HepG2 (cell line): Measurements from ENCODE around the gene AGAP1. TPM values are rescaled to one million over a fixed set of nuclear protein-coding genes. Genes with fewer than 3 reads are reported as not detected.

Source experiments
- CAMTA2 ChIP-seq: sonication (generic); formaldehyde crosslinking; IDR thresholded peaks from 2 replicates; pipeline ENCODE4 v1.4.0; 2020; ENCODE audit warnings: mild to moderate bottlenecking, missing genetic modification reagents, borderline replicate concordance
- JUNB ChIP-seq: sonication (generic); formaldehyde crosslinking; IDR thresholded peaks from 2 replicates; pipeline ENCODE4 v1.8.0; 2022; ENCODE audit warnings: missing genetic modification reagents, mild to moderate bottlenecking, borderline replicate concordance
- PBX3 ChIP-seq: sonication (generic); formaldehyde crosslinking; IDR thresholded peaks from 2 replicates; pipeline ENCODE4 v1.8.1; 2023; ENCODE audit warnings: missing genetic modification reagents, inconsistent platforms, borderline replicate concordance
- RXRB ChIP-seq: IDR thresholded peaks from 2 replicates; pipeline ENCODE4 v1.6.1; 2016; ENCODE audit warnings: borderline replicate concordance, missing genetic modification reagents, missing compliant biosample characterization
- TERF1 ChIP-seq: sonication (generic); formaldehyde crosslinking; IDR thresholded peaks from 2 replicates; pipeline ENCODE4 v1.8.0; 2022; ENCODE audit warnings: mild to moderate bottlenecking, missing genetic modification reagents, moderate library complexity
- TFDP2 ChIP-seq: sonication (generic); formaldehyde crosslinking; IDR thresholded peaks from 2 replicates; pipeline ENCODE4 v1.4.0; 2020; ENCODE audit warnings: missing genetic modification reagents
- ZBED4 ChIP-seq: sonication (generic); formaldehyde crosslinking; IDR thresholded peaks from 2 replicates; pipeline ENCODE4 v1.4.0; 2020; ENCODE audit warnings: missing genetic modification reagents, borderline replicate concordance
- ZBTB1 ChIP-seq: sonication (generic); formaldehyde crosslinking; IDR thresholded peaks from 2 replicates; pipeline ENCODE4 v1.4.0; 2020; ENCODE audit warnings: missing genetic modification reagents, borderline replicate concordance
- ZBTB4 ChIP-seq: sonication (generic); formaldehyde crosslinking; IDR thresholded peaks from 2 replicates; pipeline ENCODE4 v1.4.0; 2020; ENCODE audit warnings: missing genetic modification reagents, mild to moderate bottlenecking, borderline replicate concordance
- ZBTB43 ChIP-seq: sonication (generic); formaldehyde crosslinking; conservative IDR thresholded peaks from 2 replicates; pipeline ENCODE4 v1.4.0; 2020; ENCODE audit warnings: missing genetic modification reagents
- ZC3H13 ChIP-seq: sonication (generic); formaldehyde crosslinking; IDR thresholded peaks from 2 replicates; pipeline ENCODE4 v1.8.1; 2023; ENCODE audit warnings: mild to moderate bottlenecking, missing genetic modification reagents, moderate library complexity
- ZFP36L1 ChIP-seq: sonication (generic); formaldehyde crosslinking; IDR thresholded peaks from 2 replicates; pipeline ENCODE4 v1.8.0; 2022; ENCODE audit warnings: mild to moderate bottlenecking, missing genetic modification reagents, moderate library complexity
- ZNF121 ChIP-seq: sonication (generic); formaldehyde crosslinking; IDR thresholded peaks from 2 replicates; pipeline ENCODE4 v1.5.0; 2020; ENCODE audit warnings: mild to moderate bottlenecking, missing genetic modification reagents
- ZNF431 ChIP-seq: sonication (generic); formaldehyde crosslinking; IDR thresholded peaks from 2 replicates; pipeline ENCODE4 v1.9.0; 2022; ENCODE audit warnings: missing genetic modification reagents, low read depth, mild to moderate bottlenecking, borderline replicate concordance
- ZNF550 ChIP-seq: sonication (generic); formaldehyde crosslinking; IDR thresholded peaks from 2 replicates; pipeline ENCODE4 v1.4.0; 2020; ENCODE audit warnings: mild to moderate bottlenecking, missing genetic modification reagents, borderline replicate concordance
- ZNF616 ChIP-seq: sonication (generic); formaldehyde crosslinking; IDR thresholded peaks from 2 replicates; pipeline ENCODE4 v1.5.0; 2020; ENCODE audit warnings: low read depth, mild to moderate bottlenecking, missing genetic modification reagents
- polyA plus RNA-seq, 8 experiments: library from polyadenylated mRNA; depleted of rRNA in 3 of 8; stranded (reverse) in 7 of 8; unstranded in 1 of 8; fragments of >200 nt; fragmentation: Illumina TruSeq in 4 of 8; extraction: Trizol in 4 of 8; gene quantifications; 2 replicates each; pipeline versions ENCODE4 v1.2.1 to v1.2.3, GENCODE V29; 2011 to 2016; ENCODE audit warnings: low read depth in 4 of 8, missing spikeins in 1 of 8, mixed read lengths in 1 of 8; ENCODE audit not compliant: insufficient read depth in 1 of 8
- total RNA-seq, 5 experiments: library from RNA; depleted of rRNA; stranded (reverse); fragments of >200 nt; fragmentation: Illumina TruSeq; extraction: Trizol; gene quantifications; 2 replicates each; pipeline ENCODE4 v1.2.3, GENCODE V29; 2016; ENCODE audit warnings: low read depth in 1 of 5

Gene AGAP1
- total and polyA plus RNA-seq, 2 of the 13 experiments (the other 11 are each of a cell fraction or from before 2014, with no cell fraction given): 21.2 to 32.7 TPM

- TF ChIP-seq TFDP2: no peak
- no peak for TF ChIP-seq ZNF431 (CRISPR knock-in tag)
- peak; percentile 71; the same call in 1 of the 2 replicates for TF ChIP-seq RXRB (CRISPR knock-in tag)
- TF ChIP-seq ZFP36L1 (CRISPR knock-in tag): no peak
- TF ChIP-seq ZBED4: no peak
- TF ChIP-seq CAMTA2 (CRISPR knock-in tag): no peak
- TF ChIP-seq ZBTB43: no peak; the same call in 1 of the 2 replicates
- TF ChIP-seq TERF1 (CRISPR knock-in tag): no peak
- TF ChIP-seq JUNB (CRISPR knock-in tag): no peak
- no peak for TF ChIP-seq ZBTB4 (CRISPR knock-in tag)
- TF ChIP-seq ZNF616: no peak
- 0 out of 2 replicates have a peak, but pooled peaks have one; percentile 18 for TF ChIP-seq ZNF550 (CRISPR knock-in tag)
- no peak for TF ChIP-seq ZC3H13 (CRISPR knock-in tag)
- no peak for TF ChIP-seq PBX3 (CRISPR knock-in tag)
- TF ChIP-seq ZBTB1 (CRISPR knock-in tag): no peak
- no peak for TF ChIP-seq ZNF121 (CRISPR knock-in tag)
Measured at GRCh38 chr2:236105955-236106607, 612.2 kb downstream of the AGAP1 start (continued).
